CD4-positive, alpha-beta T cell treated with Interleukin-10 for 1 hour (primary cell): ENCODE results near the gene LDLRAP1.

Experiments used
- DNase-seq: peaks from one replicate; pipeline ENCODE4 v3.0.0-alpha.2; 2020

Gene LDLRAP1

DNA sequence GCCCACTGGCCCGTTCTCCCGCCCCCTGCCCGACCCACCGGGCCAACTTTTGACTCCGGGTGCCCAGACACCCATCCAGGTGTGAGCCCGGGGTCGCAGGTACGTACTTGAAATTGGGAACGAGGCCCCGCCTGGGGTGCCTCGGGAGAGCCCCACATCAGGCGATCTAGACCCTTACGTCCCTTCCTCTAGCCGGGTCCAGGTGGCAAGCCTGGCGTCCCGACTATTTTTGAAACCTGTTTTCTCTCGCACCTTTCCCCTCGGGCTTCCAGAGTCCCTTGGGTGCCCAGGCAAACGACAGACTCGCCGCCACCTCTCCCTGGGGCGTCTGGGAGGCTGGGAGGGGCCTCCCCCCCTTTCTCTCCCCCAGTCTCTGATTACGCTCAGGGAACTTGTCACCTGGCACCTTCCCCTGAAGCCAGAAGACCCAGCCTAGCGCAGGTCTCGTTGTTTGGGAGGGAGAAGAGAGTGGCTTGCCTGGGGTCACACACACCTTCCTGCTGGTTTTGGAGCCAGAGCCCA lies 898 bp downstream of the LDLRAP1 start:
- no peak for DNase-seq

DNA sequence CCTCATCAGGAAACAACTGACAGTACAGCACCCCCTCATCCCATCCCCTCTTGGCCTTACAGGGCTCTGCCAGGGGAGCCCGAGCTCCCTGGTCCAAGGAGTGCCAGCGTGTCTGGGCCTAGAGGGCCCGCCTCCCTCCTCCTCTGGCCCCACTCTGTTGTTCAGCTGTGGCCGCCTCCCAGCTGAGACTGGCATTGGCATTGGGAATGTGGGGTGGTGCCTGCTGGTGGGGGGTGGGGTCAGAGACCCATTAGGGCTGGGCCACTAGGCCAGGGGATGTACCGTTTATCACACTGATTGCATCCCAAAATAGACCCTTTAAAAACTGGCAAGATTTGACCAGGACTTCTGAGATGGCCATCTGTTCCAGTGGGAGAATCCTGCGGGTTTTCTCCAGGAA lies 1.4 kb downstream of the LDLRAP1 start:
- no peak for DNase-seq

DNA sequence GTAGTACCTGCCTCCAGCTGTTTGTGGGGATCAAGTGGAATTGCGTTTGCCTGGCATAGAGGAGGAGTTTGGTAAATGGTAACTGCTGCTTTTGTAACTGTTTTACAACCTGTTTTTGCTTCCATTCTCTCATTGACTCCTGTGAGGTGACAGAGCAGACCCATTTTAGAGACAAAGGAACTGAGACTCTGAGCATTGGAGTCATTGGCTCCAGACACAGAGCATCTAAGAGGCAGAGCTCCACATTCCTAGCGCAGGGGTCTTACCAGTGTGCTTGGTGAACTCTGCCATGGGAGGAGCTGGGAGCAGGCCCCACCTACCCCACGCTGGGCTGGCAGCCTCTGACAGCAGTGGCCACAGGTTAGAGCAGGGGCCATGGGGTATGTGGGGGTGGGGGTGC lies 2.4 kb downstream of the LDLRAP1 start:
- no peak for DNase-seq

DNA sequence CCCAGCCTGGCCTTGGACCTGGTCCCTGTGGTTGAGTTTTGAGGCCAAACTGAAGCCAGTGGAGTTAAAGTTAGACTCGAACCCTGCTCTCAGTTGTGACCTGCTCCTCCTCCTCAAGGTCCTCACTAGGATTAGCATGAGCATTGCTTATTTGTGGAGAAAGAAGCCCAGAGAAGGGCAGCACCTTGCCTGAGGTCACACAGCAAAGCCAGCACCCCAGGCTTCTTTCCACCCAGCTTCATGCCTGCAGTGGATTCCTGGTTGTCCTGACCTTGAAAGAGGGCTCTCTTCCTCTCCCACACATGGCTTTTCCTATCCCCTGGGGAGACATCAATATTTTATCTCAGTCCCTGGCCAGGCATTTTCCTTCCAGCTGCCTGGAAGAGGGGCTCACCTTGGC lies 2.8 kb downstream of the LDLRAP1 start:
- no peak for DNase-seq

DNA sequence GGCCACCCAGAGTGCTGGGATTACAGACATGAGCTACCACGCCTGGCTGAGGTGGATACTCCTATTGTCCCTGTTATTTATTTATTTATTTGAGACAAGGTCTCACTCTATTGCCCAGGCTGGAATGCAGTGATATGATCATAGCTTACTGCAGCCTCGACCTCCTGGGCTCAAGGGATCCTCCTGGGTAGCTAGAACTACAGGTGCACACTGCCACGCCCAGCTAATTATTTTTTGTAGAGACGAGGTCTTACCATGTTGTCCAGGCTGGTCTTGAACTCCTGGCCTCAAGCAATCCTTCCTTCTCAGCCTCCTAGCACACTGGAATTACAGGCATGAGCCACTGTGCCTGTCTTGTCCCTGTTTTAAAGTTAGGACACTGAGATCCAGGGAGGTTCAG lies 5.2 kb downstream of the LDLRAP1 start:
- DNase-seq = no peak

DNA sequence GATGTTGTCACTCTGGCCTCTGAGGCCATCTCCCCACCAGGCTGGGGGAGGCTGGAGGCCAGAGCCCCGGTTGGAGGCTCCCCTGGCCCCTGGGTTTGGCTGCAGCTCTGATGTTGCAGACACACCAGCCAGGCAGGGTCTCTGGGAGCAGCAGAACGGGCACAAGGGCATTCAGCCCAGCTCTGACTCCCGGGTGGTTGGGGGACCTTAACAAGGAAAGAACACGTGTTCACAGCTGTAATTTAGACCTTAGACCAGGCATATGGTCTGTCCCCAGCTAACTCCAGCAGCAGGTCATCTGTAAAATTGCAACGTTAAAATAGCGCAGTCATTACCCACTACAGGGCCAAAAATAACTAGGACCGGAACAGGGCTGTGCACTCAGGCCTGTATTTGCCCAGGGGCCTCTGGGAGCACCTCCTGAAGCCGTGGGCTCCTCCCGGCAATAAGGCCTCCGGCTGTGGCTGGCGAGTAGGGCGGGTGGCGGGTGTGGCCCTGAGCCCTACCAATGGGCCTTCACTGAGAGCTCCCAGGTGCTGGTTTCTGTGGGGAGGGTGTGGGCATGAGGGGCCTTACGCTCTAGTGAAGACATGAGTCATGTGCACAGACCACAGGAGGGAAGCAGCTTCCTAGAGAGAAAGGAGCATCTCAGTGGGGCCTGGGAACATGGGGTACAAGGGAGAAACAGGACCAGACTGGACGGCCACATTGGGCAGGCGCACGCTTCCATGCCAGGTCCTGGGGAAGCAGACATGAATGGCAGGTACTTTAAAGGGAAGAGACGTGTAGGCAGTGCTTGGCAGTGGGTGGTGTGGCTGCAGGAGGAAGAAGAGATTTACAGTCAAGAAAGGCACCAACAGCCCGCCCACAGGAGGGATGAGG lies 6.1 kb downstream of the LDLRAP1 start:
- peak; percentile 74 for DNase-seq

DNA sequence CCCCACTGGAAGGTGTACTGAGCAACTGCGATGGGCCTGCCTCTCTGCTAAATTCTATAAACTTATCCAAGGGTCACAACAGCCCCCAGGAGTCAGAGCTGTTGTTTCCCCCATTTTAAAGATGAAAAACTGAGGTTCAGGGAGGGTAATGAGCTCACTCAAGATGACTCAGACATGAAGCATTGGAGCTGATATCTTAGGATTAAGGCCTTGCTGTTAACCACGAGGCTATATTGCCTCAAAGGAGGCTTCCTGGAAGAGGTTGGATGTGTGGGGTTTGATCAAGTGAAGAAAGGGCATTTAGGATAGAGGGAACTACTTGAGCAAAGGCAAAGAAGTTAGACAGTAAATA lies 6.7 kb downstream of the LDLRAP1 start:
- peak; percentile 24 for DNase-seq

DNA sequence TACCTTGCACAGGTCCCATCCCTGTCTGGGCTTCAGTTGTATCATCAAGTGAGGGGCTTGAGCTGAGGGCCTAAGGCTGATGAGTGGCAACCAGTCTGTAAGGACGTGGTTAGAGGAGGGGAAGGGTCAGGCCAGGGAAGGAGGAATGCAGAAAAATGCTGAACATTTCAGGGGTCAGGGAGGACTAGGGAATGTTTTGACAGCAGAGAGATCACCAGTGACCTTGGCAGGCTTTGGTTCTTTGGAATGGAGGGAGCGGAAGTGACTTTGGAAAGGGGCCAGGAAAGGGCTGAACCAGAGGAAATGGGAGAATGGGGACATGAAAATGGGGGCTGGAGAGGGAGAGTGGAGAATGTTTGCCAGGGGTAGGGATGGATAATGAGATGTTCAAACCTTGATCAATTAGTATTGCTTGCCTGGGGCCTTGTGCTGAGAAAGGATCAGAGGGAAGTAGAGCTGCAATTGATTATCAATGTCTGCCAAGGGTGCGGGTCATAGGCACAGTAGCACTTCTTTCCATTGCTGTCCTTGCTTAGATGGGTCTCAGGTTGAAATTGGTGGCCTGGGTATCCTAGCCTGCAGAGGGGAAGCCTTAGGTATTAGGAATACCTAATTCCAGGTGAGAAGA lies 7.4 kb downstream of the LDLRAP1 start:
- DNase-seq = no peak

DNA sequence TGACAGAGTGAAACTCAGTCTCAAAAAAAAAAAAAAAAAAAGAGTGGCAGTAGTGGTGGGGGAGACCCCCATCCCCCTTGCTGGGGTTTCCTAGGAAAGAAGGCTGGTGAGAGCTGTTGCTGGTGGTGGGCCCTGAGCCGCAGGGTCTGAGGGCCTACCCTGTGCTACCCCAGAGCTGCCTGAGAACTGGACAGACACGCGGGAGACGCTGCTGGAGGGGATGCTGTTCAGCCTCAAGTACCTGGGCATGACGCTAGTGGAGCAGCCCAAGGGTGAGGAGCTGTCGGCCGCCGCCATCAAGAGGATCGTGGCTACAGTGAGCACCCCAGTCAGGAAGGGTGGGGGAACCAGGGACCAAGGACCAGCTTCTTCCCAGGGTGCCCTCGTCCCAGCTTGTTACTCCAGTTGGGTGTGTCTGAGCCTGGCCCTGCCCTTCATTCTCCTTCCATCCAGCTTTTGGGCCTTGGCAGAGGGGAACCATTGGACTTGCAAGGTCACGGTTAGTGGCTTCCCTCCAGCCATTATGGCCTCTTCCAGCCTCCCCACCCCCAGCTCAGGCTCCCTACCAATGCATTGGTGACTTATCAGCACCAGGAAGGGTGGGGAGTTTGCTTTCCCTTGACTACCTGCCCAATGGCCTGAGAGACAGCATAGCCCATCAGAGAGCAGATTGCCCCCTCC lies 10.5 kb downstream of the LDLRAP1 start:
- no peak for DNase-seq

DNA sequence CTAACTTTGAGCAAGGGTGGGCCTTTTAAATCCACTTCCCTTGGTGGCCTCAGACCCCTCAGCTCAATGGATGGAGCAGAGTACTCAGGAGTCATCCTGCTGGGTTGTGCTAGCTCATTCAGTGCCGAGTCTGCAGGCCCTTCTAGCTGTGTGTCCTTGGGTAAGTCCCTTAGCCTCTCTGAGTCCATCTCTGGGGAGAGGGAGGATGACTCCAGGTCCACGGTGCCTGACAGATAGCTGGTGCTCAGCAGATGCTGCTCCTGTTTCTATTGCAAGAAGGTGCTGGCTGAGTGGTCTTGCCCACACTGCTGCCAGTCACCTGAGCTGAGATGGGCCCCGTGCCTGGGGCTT lies 11.0 kb downstream of the LDLRAP1 start:
- DNase-seq = no peak

DNA sequence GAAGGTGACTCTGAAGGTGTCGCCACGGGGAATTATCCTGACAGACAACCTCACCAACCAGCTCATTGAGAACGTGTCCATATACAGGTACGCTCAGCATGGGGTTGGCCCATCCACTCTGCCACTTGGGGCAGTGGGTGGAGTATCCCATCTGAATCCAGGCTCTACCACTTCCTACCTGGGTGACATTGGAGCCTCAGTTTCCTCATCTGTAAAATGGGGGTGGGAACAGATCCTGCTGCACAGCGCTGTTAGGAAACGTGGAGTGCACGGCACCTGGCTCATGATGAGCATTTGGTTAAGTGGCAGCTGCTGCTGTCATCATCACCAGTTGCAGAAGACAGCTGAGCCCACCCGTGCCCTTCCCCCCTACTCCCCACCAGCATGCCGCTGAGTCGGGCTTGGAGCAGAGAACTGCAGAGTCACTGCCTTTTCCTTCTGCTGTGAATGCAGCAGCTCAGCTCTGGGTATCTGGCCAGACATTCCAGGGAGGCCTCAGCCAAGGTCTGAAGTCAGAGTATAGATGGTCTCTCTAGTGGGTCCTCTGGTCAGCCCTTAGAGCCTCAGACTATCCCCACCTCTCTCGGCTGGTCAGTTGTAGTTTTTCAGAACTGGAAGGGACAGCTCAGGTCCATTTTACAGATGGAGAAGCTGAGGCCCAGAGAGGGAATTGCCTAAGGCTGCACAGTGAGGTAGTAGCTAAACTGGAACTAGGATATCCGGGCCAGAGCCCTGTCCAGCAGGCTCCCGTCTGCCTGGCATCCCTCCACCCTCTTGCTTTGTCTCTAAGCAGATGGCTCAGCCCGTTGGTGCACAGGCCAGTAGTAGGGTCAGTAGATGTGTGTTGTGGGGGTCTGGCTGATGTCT lies 11.7 kb downstream of the LDLRAP1 start:
- no peak for DNase-seq

DNA sequence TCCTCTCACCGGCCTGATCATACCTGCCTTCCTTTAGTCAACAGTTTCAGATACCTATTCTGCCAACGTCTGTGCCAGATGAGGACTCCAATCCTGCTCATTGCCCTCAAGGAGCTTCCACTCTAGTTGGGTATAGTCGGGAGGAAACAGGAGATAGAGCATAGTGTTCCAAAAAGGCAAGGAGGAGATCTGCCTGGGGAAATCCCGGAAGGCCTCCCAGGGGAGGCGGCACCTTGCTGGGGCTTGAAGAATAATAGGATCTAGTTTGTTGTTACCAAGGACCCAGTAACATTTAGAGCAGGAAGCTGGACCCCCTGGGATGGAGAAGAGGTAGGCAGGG lies 12.3 kb downstream of the LDLRAP1 start:
- DNase-seq = no peak

DNA sequence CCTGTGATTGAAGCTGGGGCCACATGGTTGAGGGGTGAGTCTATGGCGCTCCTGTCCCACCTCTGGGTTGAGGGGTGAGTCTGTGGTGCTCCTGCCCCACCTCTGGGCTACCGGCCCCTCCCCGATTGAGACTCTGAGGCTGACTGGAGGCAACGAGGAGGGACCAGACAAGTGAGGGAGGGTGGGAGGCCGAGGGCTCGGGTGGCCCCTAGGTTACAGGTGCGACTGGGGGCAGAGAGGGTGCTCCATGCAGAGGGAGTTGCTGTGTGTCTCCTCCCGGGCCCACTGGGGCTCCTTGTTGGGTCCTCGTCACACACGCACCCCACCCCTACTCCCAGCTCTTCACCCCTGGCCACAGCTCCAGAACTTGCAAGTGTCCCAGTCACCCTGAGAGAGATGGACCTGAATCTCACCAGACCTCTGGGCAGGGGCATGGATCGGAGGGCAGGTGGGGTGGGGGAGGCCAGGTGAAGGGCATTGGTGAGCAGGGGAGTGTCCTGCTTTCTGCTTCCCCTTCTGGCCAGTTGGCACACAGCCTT lies 12.8 kb downstream of the LDLRAP1 start:
- DNase-seq = no peak

DNA sequence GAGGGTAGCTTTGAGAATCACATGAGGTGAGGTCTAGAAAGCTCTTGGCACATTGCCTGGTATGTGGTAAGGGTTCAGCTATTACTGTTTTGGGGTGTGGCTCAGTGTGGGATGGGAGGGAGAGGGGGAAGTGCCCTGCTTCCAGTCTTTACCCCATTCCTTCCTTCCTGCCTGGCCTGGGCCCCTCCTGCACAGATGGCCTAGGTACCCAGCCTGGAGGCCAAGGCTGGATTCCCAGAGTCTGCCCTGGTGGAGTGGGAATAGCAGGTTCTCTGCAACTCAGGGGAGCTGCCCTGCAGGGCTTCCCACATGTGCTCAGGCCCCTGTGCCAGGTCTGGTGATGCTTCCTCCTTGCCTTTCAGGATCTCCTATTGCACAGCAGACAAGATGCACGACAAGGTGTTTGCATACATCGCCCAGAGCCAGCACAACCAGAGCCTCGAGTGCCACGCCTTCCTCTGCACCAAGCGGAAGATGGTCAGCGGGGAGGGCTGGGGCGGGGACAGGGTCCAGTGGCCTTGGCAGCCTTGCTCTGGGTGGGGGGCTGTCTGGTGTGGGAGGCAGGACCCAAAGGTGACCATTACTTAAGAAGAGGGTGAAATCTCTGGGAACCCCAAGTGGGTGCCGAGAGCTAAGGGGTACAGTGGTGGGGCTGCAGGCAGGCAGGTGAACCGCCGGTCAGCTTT lies 13.5 kb downstream of the LDLRAP1 start:
- peak; percentile 55 for DNase-seq

DNA sequence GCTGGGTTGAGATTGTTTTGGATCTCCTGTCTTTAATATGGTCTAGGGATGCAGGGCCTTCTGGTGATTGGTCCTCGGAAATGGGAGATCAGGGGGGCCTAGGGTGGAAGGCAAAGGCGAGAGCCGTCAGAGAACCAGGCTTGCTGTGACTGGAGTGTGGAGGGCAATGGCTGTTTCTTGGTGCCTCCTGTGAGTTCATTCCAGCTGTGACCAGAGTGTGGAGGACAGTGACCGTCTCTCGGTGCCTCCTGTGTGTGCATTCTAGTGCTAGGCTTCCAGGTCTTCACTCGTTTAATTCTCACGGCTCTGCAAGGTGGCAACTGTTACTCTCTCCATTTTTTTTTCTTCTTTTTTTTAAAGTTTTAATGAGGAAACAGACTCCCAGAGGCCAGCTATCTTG lies 14.1 kb downstream of the LDLRAP1 start:
- DNase-seq = no peak

DNA sequence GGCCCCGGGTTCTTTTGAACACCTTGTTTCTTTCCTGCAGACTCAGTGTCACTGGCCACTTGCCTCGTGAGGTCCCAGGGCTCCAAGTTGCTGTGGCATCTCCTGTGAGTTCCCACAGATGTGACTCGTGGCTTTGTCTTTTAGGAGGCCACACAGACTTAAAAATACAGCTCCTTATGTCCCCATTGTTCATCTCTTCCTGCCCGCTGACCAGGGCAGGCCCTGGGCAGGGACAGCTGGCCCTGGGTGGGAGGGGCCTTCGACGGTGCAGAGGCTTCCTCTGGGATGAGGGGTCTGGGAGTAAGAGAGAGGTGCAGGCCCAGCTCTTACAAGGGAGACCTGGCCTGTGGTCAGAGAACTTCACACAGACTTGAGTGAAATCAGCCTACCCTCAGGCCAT lies 15.6 kb downstream of the LDLRAP1 start:
- DNase-seq = no peak

DNA sequence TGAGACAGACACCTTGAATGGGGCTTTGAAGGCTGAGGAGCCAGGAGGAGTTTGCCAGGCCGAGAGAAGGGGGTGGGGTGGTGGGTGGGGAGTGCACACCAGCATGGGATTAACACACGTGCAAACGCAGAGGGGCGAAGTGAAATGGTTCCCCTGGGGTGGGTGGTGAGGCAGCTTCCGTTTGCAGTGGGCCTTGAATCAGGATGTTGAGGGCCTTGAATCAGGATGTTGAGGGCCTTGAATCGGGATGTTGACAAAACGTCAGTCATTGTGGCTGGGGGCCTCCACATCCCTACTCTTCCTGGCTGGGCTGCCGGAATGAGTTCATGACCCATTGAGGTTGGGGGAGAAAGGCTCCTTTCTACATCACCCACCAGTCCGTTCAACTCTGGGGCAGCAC lies 16.6 kb downstream of the LDLRAP1 start:
- DNase-seq = no peak

DNA sequence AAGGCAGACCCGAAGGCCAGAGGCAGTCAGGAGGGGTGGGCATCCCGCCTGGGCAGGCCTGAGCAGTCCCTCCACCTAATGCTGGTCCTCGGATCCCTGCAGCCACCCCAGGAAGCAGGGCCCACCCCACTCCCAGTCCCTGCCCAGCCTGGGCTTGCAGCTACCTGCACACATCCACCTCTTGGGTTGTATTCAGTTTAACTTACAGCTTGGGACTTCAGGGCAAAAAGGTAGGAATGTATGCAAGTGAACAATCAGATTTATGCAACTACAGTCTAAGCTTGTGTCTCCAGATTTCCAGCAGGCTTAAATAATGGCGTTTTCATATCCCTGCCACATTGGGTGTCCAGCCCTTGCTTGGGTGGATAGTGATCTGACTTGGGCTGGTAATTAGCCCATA lies 17.4 kb downstream of the LDLRAP1 start:
- DNase-seq = no peak

DNA sequence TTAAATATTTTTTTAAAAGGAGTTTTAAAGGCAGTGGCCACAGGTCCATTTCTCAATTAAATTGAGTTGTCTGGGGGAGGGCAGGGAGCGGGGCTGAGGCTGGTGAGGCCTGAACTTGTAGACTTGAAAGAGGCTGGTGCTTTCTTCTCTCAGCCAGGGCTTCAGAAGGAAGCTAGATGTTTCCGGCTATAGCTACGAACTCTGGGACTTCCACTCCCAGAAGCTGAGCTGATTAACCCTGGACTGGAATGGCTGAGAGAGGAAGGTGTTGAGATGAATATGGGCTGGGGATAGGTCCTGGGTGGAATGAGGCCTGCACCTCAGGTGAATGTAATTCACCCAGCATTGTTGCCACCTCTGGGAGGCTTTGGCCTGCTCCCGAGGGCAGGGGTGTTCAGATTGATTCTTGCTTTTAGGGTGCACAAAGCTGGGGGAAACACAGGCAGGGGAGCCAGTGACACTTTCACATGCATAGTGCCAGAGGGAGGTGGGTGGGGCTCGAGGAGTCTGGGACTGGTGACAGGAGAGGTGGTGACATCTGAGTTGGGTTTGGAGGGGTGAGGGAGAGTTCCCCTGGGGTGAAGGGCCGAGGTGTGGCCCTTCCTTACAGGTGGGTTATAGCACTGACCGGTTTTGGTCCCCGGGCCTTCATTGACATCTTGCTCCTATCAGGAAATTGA lies 18.2 kb downstream of the LDLRAP1 start:
- DNase-seq = peak; percentile 24

DNA sequence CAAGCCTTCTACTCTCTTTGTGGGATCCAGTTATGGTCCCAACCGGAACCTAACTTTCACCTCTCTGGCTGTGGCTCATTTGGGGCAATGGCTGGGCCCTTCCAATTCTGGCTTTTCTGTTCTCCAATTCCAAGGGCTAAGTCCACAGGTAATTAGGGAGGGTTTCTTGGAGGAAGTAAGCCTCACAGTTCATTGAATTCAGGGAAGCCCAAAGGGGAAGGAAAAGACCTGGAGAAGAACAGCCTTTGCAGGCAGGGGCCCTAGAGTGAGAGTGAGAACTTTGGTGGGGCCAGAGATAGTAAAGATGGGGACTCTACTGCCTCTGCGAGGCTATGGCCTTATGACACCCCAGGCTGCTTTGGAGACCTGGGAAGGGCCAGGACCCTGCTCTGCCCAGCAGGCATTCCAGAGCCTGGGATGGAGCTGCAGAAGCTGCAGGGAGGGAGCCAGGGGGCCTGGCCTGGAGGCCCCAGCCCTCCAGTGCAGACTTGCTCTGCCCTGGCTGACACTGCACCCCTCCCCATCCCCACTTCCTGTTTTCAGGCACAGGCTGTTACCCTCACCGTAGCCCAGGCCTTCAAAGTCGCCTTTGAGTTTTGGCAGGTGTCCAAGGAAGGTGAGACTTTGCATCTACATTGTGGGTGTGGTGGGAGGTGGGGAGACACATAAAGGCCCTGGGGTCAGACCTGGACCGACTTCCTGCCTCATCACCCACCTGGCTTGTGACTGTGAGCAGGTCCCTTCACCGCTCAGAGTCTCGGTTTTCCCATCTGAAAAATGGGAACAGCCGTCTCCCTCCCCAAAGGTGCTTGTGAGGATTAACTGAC lies 18.9 kb downstream of the LDLRAP1 start:
- peak; percentile 91 for DNase-seq

DNA sequence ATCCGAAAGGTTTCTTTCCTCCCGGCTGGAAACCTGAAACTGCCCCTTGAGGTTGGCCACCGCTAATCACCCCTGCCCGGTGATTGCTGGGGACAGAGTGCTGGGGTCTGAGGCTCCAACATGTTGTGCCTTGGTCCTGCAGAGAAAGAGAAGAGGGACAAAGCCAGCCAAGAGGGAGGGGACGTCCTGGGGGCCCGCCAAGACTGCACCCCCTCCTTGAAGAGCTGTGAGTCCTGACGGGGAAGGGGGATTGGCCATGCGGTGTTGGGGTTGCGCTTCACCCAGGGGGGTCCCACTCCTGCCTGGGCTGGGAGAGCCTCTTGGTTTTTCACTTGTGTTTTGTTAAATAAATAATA lies 19.5 kb downstream of the LDLRAP1 start:
- DNase-seq = no peak
